Stimulated activated CD4-positive, alpha-beta T cell treated with anti-CD3 and anti-CD28 coated beads, Interleukin-2, amount 100 ng/mL, for 4 hours (primary cell): ENCODE data around the gene HAP1.

Source experiments
- DNase-seq: peaks from one replicate; pipeline ENCODE4 v3.0.0-alpha.2; 2020; ENCODE audit warnings: low read depth

Gene HAP1

GRCh38 chr17:41763327-41763726 lies 28.9 kb upstream of the HAP1 start:
- no peak for DNase-seq

- DNase-seq = no peak
Measured at GRCh38 chr17:41762841-41763240, 28.4 kb upstream of the HAP1 start.

- DNase-seq = no peak
Measured at GRCh38 chr17:41762391-41762790, 27.9 kb upstream of the HAP1 start.

- DNase-seq = no peak
Measured at GRCh38 chr17:41760878-41761277, 26.4 kb upstream of the HAP1 start.

- DNase-seq = no peak
Measured at GRCh38 chr17:41758601-41759000, 24.2 kb upstream of the HAP1 start.

GRCh38 chr17:41754066-41754465 lies 19.6 kb upstream of the HAP1 start:
- no peak for DNase-seq

- no peak for DNase-seq
Measured at GRCh38 chr17:41751288-41751687, 16.8 kb upstream of the HAP1 start.

GRCh38 chr17:41750862-41751261 lies 16.4 kb upstream of the HAP1 start:
- DNase-seq = no peak

GRCh38 chr17:41748275-41748674 lies 13.8 kb upstream of the HAP1 start:
- no peak for DNase-seq

GRCh38 chr17:41741709-41742108 lies 7.3 kb upstream of the HAP1 start:
- no peak for DNase-seq

GRCh38 chr17:41740506-41740905 lies 6.1 kb upstream of the HAP1 start:
- no peak for DNase-seq

GRCh38 chr17:41739661-41740352 lies 5.4 kb upstream of the HAP1 start:
- DNase-seq = no peak

GRCh38 chr17:41738801-41739112 lies 4.3 kb upstream of the HAP1 start:
- no peak for DNase-seq

GRCh38 chr17:41738077-41738800 lies 3.8 kb upstream of the HAP1 start:
- DNase-seq = peak; percentile 73

GRCh38 chr17:41737680-41738023 lies 3.2 kb upstream of the HAP1 start:
- DNase-seq = no peak

- DNase-seq = no peak
Measured at GRCh38 chr17:41736983-41737679, 2.7 kb upstream of the HAP1 start.

- no peak for DNase-seq
Measured at GRCh38 chr17:41735744-41736143, 1.3 kb upstream of the HAP1 start.

- DNase-seq = no peak
Measured at GRCh38 chr17:41734949-41735313, 488 bp upstream of the HAP1 start.

GRCh38 chr17:41733348-41734138 lies 900 bp downstream of the HAP1 start:
- no peak for DNase-seq

GRCh38 chr17:41731836-41732235 lies 2.6 kb downstream of the HAP1 start:
- DNase-seq = no peak

GRCh38 chr17:41730479-41730878 lies 4.0 kb downstream of the HAP1 start:
- no peak for DNase-seq

GRCh38 chr17:41728056-41728455 lies 6.4 kb downstream of the HAP1 start:
- no peak for DNase-seq

- DNase-seq = no peak
Measured at GRCh38 chr17:41725134-41725533, 9.3 kb downstream of the HAP1 start.
